NOMO-1 treated with DMSO at 0.1 percent for 48 hours (cell line): ENCODE results near the gene BARD1.

Experiments used
- DNase-seq: peaks from one replicate; lab custom pipeline; 2025; ENCODE audit not compliant: unreplicated experiment; lab: John Stamatoyannopoulos, UW

BARD1 gene

DNA sequence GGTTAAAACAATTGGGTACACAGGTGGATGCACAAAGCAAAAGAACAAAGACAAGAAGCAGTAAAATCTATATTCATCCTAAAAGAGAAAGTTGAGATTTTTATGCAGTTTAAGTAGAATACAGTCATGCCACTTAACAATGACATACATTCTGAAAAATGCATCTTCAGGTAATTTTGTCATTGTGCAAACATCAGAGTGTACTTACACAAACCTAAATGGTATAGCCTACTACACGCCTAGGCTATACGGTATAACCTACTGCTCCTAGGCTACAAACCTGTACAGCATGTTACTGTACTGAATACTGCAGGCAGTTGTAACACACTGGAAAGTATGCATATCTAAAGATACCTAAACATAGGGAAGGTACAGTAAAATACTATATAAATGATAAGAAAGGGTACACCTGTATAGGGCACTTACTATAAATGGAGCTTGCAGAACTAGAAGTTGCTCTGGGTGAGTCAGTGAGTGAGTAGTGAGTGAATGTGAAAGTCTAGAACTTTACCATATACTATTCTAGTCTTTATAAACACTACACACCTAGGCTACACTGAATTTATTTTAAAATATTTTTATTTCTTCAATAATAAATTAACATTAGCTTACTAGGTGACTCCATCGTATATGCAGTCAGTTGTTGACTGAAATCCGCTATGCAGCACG is 132.9 kb downstream of the BARD1 start:
- DNase-seq, result no peak
